ENCODE data around the gene CAPN5. TPM values are rescaled to one million over a fixed set of nuclear protein-coding genes. Genes with fewer than 3 reads are reported as not detected.

Gene CAPN5
- total and polyA plus RNA-seq, 4 donors: 6.5 to 25.8 (median 18.2) TPM

- 90% methylated on average over 3 of the region's 3 CpGs for WGBS
- H3K4me1 ChIP-seq (ENCODE audit: control insufficient read depth in 4 of 4, insufficient read depth in 4 of 4, low read length in 3 of 4): peaks cover 3 to 12% (median 8%) of the 10 kb centered on the region in 4 donors
Observed at GRCh38 chr11:77051511-77051910, 15.3 kb upstream of the CAPN5 start.

More at GRCh38 chr11:77051511-77051910, 15.3 kb upstream of the CAPN5 start:
- Histone ChIP-seq H3K9me3 (ENCODE audit: control insufficient read depth in 4 of 4, low read length in 3 of 4) (peaks cover 0 to 6% (median 0%) of the 10 kb centered on the region in 4 donors), H3K36me3 (ENCODE audit: control insufficient read depth in 4 of 4, insufficient read depth in 3 of 4, low read depth in 1 of 4, low read length in 3 of 4) (no peaks in the 10 kb centered on the region), H3K4me3 (ENCODE audit: low read depth in 1 of 3, low read length in 3 of 3) (no peak overlapping the region), H3K9ac (ENCODE audit: low read depth in 1 of 2, low read length in 2 of 2) (no peak overlapping the region), H3K27me3 (ENCODE audit: control insufficient read depth in 4 of 4, insufficient read depth in 4 of 4, low read length in 3 of 4) (no peaks in the 10 kb centered on the region), H3K27ac (ENCODE audit: low read depth in 1 of 2, low read length in 2 of 2) (no peak overlapping the region)
- no peak for TF ChIP-seq ATF3 (IDR thresholded peaks at IDR 0.05)
- TF ChIP-seq HNF4A (conservative IDR thresholded peaks at IDR 0.05): no peak
- TF ChIP-seq HNF4G (IDR thresholded peaks at IDR 0.05): no peak
- TF ChIP-seq EGR1 (IDR thresholded peaks at IDR 0.05; ENCODE audit: low read depth in 2 of 2): no peak
- no peak for TF ChIP-seq JUND (IDR thresholded peaks at IDR 0.05)
- no peak for TF ChIP-seq RXRA (IDR thresholded peaks at IDR 0.05)
- TF ChIP-seq RAD21 (IDR thresholded peaks at IDR 0.05): no peak
- TF ChIP-seq REST (IDR thresholded peaks at IDR 0.05): no peak
- TF ChIP-seq YY1 (IDR thresholded peaks at IDR 0.05): no peak
- no peak for TF ChIP-seq CTCF (IDR thresholded peaks at IDR 0.05; ENCODE audit: low read depth, low read length, missing input control)
- no peak for TF ChIP-seq SP1 (IDR thresholded peaks at IDR 0.05)
- TF ChIP-seq GABPA (IDR thresholded peaks at IDR 0.05 in 1 of 2, conservative IDR thresholded peaks at IDR 0.05 in 1 of 2): no peak
- no peak for TF ChIP-seq TAF1 (conservative IDR thresholded peaks at IDR 0.05)
- no peak for TF ChIP-seq FOXA2 (IDR thresholded peaks at IDR 0.05)
- TF ChIP-seq MAX (IDR thresholded peaks at IDR 0.05): no peak
- no peak for TF ChIP-seq NR2F2 (IDR thresholded peaks at IDR 0.05)
- no peak for TF ChIP-seq FOXA1 (IDR thresholded peaks at IDR 0.05)
- TF ChIP-seq ZBTB33 (IDR thresholded peaks at IDR 0.05): no peak
- DNase-seq (ENCODE audit: low spot score): no peak

Measured in liver (tissue), 9 donors.